ENCODE measurements around the gene GLIS1. TPM values are rescaled to one million over a fixed set of nuclear protein-coding genes. Genes with fewer than 3 reads are reported as not detected.
A peak's percentile ranks its signal among the peaks of the same experiment; 100 is the strongest.

GLIS1 gene
- total and polyA plus RNA-seq, 2 of the 8 experiments (the other 6 are each of a cell fraction or from before 2014, with no cell fraction given), result 0.15 to 0.22 TPM

- no peak overlapping the region for H4K5ac ChIP-seq (ENCODE audit: insufficient read length, low read depth, low read length)
- TF ChIP-seq POU5F1 (IDR thresholded peaks at IDR 0.05; ENCODE audit: low read depth, low read length) (no peak), NANOG (IDR thresholded peaks at IDR 0.05; ENCODE audit: insufficient read depth, low read depth, low read length, poor library complexity, severe bottlenecking) (no peak), ZNF274 (IDR thresholded peaks at IDR 0.05; ENCODE audit: borderline replicate concordance, extremely low read depth, low read length) (no peak), YY1 (IDR thresholded peaks at IDR 0.05; ENCODE audit: low read depth, low read length) (no peak), CTCF (IDR thresholded peaks at IDR 0.05; ENCODE audit: control extremely low read depth in 1 of 3, insufficient read depth in 1 of 3, low read depth in 1 of 3, low read length in 3 of 3) (peak in 2 of 3 experiments; percentile 23 to 31; a peak in 2 of 4 replicates)
- H3K14ac ChIP-seq (ENCODE audit: insufficient read length), result no peak overlapping the region
- no peaks in the 10 kb centered on the region for H3K36me3 ChIP-seq (ENCODE audit: control insufficient read depth in 2 of 4, insufficient read depth in 4 of 4, low read length in 3 of 4)
- no peaks in the 10 kb centered on the region for H4K20me1 ChIP-seq (replicated peaks in 1 of 2; ENCODE audit: control insufficient read depth in 1 of 2, insufficient read depth in 2 of 2, low read length in 2 of 2)
- FAIRE-seq (no peak), DNase-seq (ENCODE audit: low read depth in 1 of 2, low spot score in 2 of 2) (no peak)
- no peak overlapping the region for H4K8ac ChIP-seq (ENCODE audit: extremely low read depth, insufficient read depth, low read length)
- H3K4me1 ChIP-seq (replicated peaks in 1 of 4; ENCODE audit: control insufficient read depth in 3 of 4, insufficient read depth in 4 of 4, low read length in 3 of 4), result peaks cover 0 to 8% (median 0%) of the 10 kb centered on the region in 4 experiments; a peak in 4 of 7 replicates
- H3K4ac ChIP-seq (replicated peaks; ENCODE audit: insufficient read length, low read depth, low read length), result no peak overlapping the region
- H2AK5ac ChIP-seq (ENCODE audit: low read depth, low read length), result no peak overlapping the region
- H4K91ac ChIP-seq (replicated peaks; ENCODE audit: insufficient read length, low read length), result no peak overlapping the region
- no peaks in the 10 kb centered on the region for H3K79me2 ChIP-seq (ENCODE audit: control insufficient read depth in 1 of 2, insufficient read depth in 2 of 2, low read length in 2 of 2)
- H2BK20ac ChIP-seq (ENCODE audit: low read length), result peak overlapping the region; percentile 61; the same call in 1 of the 2 replicates
- no peak overlapping the region for H3K18ac ChIP-seq (ENCODE audit: extremely low read depth, low read length)
- H3K9me3 ChIP-seq (ENCODE audit: insufficient read depth in 2 of 2, low read depth in 1 of 2, low read length in 1 of 2), result no peaks in the 10 kb centered on the region
- no peak overlapping the region for H2BK15ac ChIP-seq (ENCODE audit: low read length)
- no peak overlapping the region for H2BK120ac ChIP-seq (replicated peaks; ENCODE audit: low read depth, low read length)
- no peak overlapping the region; the same call in 1 of the 2 replicates for H2BK12ac ChIP-seq (ENCODE audit: low read depth, low read length)
- no peak overlapping the region for H2BK5ac ChIP-seq (ENCODE audit: low read depth, low read length)
- no peak overlapping the region for H3K27ac ChIP-seq (ENCODE audit: low read depth, low read length)
- H2AFZ ChIP-seq (ENCODE audit: low read length), result no peak overlapping the region
- H3K56ac ChIP-seq (replicated peaks; ENCODE audit: insufficient read length, low read depth, low read length), result no peak overlapping the region
- WGBS, 2 experiments (ENCODE audit: extremely low coverage in 1 of 2, insufficient coverage in 1 of 2, insufficient read length in 1 of 2, insufficient replicate concordance in 2 of 2, low coverage in 1 of 2, low lambda C conversion rate in 2 of 2, missing lambda C conversion rate in 1 of 2), result 64% methylated on average over 11 of the region's 11 CpGs; no CpG with 5 or more reads in 1 of the 2 experiments
- H3K23me2 ChIP-seq (ENCODE audit: low read depth, low read length), result no peaks in the 10 kb centered on the region
- H3K4me2 ChIP-seq (ENCODE audit: insufficient read depth in 1 of 2, low read depth in 2 of 2, low read length in 2 of 2), result no peak overlapping the region
- H3K79me1 ChIP-seq (ENCODE audit: low read depth, low read length), result no peaks in the 10 kb centered on the region
- ChIA-PET CTCF (ENCODE audit: partially characterized antibody) (interaction anchor here (0.6 to 3.2 kb wide), 12 partner anchors 10 to 199 kb away, joined by 3 to 13 read pairs (median 4); no protein-coding TSS in a partner anchor), POLR2A (ENCODE audit: partially characterized antibody) (interaction anchor here (0.7 to 1.8 kb wide), 3 partner anchors 11 to 442 kb away, joined by 3 to 5 read pairs (median 3); no protein-coding TSS in a partner anchor)
- H3K9ac ChIP-seq (replicated peaks in 1 of 4; ENCODE audit: extremely low read depth in 1 of 4, low read depth in 3 of 4, low read length in 3 of 4), result no peak overlapping the region
- H3K27me3 ChIP-seq (replicated peaks in 1 of 4; ENCODE audit: control insufficient read depth in 3 of 4, extremely low read depth in 1 of 4, insufficient read depth in 3 of 4, low read length in 3 of 4), result peaks cover 0 to 5% (median 0%) of the 10 kb centered on the region in 4 experiments; a peak in 4 of 7 replicates
- no peak overlapping the region for H3K23ac ChIP-seq (ENCODE audit: insufficient read length)
- no peak overlapping the region for H3K4me3 ChIP-seq (ENCODE audit: extremely low read depth in 1 of 4, insufficient read depth in 2 of 4, low read depth in 3 of 4, low read length in 4 of 4)
These were observed 213.4 kb downstream of the GLIS1 start for GRCh38 chr1:53525595-53525994.

Measured in H1 (cell line).